ENCODE data around the gene FAM241A. TPM values are rescaled to one million over a fixed set of nuclear protein-coding genes. Genes with fewer than 3 reads are reported as not detected.
"Not testable (repeated sequence)": the region's sequence is repeated elsewhere in the genome, so short reads cannot be mapped to it uniquely, and the experiment has no call there.

Gene FAM241A
- total RNA-seq, 1 experiment from 2014 or later = 2.2 TPM

GRCh38 chr4:112111306-112111705 is 33.9 kb upstream of the FAM241A start:
- ChIA-PET POLR2A (ENCODE audit: unreplicated experiment) (no interaction called here), CTCF (no interaction called here)
- Histone ChIP-seq H3K4me3 (ENCODE audit: low read length) (no peak overlapping the region), H3K27ac (ENCODE audit: low read length) (no peak overlapping the region), H3K27me3 (ENCODE audit: low read length) (no peaks in the 10 kb centered on the region), H4K20me1 (ENCODE audit: low read length) (no peaks in the 10 kb centered on the region), H3K9me2 (replicated peaks; ENCODE audit: low read length) (no peaks in the 10 kb centered on the region), H2AFZ (ENCODE audit: low read length) (no peak overlapping the region), H3F3A (ENCODE audit: low read length, unreplicated experiment) (peaks cover 3% of the 10 kb centered on the region), H3K79me2 (ENCODE audit: low read length) (no peaks in the 10 kb centered on the region), H3K4me2 (ENCODE audit: low read length) (no peak overlapping the region), H3K4me1 (ENCODE audit: insufficient read depth, low read length) (peaks cover 46% of the 10 kb centered on the region), H3K9me3 (ENCODE audit: low read length) (no peaks in the 10 kb centered on the region), H3K36me3 (ENCODE audit: low read depth, low read length) (no peaks in the 10 kb centered on the region), H3K9ac (ENCODE audit: low read length) (no peak overlapping the region)
- no peak for ATAC-seq
- no peak for DNase-seq
- TF ChIP-seq EZH2phosphoT487 (IDR thresholded peaks at IDR 0.05; ENCODE audit: borderline replicate concordance, low read length) = no peak
- TF ChIP-seq EZH2 (IDR thresholded peaks at IDR 0.05; ENCODE audit: low read length, unreplicated experiment) = no peak
- TF ChIP-seq, protein P1, sequence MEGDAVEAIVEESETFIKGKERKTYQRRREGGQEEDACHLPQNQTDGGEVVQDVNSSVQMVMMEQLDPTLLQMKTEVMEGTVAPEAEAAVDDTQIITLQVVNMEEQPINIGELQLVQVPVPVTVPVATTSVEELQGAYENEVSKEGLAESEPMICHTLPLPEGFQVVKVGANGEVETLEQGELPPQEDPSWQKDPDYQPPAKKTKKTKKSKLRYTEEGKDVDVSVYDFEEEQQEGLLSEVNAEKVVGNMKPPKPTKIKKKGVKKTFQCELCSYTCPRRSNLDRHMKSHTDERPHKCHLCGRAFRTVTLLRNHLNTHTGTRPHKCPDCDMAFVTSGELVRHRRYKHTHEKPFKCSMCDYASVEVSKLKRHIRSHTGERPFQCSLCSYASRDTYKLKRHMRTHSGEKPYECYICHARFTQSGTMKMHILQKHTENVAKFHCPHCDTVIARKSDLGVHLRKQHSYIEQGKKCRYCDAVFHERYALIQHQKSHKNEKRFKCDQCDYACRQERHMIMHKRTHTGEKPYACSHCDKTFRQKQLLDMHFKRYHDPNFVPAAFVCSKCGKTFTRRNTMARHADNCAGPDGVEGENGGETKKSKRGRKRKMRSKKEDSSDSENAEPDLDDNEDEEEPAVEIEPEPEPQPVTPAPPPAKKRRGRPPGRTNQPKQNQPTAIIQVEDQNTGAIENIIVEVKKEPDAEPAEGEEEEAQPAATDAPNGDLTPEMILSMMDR (conservative IDR thresholded peaks at IDR 0.05; ENCODE audit: low read depth, low read length) = no peak
- BruUV-seq (replicated peaks) = no TSS peak
- intact Hi-C loops (cut with micrococcal nuclease) = no loop called here

DNA sequence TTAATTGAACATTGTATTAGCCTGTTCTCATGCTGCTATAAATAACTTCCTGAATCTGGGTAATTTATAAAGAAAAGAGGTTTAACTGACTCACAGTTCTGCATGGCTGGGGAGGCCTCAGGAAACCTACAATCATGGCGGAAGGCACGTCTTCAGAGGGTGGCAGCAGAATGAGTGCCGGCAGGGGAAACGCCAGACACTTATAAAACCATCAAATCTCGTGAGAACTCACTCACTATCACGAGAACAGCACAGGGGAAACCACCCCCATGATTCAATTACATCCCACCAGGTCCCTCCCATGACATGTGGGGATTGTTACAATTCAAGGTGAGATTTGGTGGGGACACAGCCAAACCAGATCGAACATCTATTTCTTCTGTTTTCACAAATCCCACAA is 33.2 kb upstream of the FAM241A start:
- DNase-seq; H3K9me3 ChIP-seq (ENCODE audit: low read length); H3K27me3 ChIP-seq (ENCODE audit: low read length); H3K36me3 ChIP-seq (ENCODE audit: low read depth, low read length); H4K20me1 ChIP-seq (ENCODE audit: low read length); CTCF ChIA-PET; BruUV-seq (replicated peaks); H3K4me3 ChIP-seq (ENCODE audit: low read length); H3F3A ChIP-seq (ENCODE audit: low read length, unreplicated experiment); H3K9me2 ChIP-seq (replicated peaks; ENCODE audit: low read length); ATAC-seq; H3K79me2 ChIP-seq (ENCODE audit: low read length): not testable (repeated sequence)
- H3K27ac ChIP-seq (ENCODE audit: low read length) = peak overlapping the region; percentile 98
- peak overlapping the region; percentile 68; the same call in 1 of the 2 replicates for H2AFZ ChIP-seq (ENCODE audit: low read length)
- intact Hi-C loops (cut with micrococcal nuclease) = loop anchor here (2.0 kb wide), 1 partner anchor 35 kb away; no protein-coding TSS in a partner anchor
- POLR2A ChIA-PET (ENCODE audit: unreplicated experiment) = interaction anchor here (0.7 kb wide), 1 partner anchor 126 kb away, joined by 5 read pairs; no protein-coding TSS in a partner anchor
- peak overlapping the region; percentile 76 for H3K9ac ChIP-seq (ENCODE audit: low read length)
- peaks cover 46% of the 10 kb centered on the region for H3K4me1 ChIP-seq (ENCODE audit: insufficient read depth, low read length)
- H3K4me2 ChIP-seq (ENCODE audit: low read length) = peak overlapping the region; percentile 80

DNA sequence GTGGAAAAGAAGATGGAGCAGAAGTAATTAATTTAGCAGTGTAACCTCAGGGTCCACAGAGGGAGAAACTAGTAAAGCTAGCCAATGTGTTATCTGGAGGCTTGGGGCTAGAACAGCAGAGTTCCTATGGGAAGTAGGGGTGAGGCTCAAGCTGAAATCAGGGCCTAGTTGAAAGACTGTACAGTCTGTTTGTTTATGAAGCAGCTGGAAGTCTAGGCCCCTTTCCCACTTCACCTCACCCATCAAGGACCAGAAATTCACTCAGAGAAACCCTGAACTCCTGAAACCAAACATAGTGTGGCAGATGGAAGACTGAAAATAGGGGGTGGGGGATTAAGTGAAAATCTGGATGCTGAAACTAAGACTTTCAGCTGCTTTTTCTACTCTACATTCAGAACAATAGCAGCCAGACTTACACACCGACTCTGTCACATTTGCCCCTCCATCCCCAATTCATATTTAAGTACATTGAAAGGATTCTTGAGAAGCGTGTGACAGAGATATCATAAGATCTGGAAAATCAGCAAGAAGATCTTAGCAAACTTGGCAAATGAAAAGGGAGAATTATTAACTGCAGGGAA is 32.6 kb upstream of the FAM241A start:
- peak overlapping the region; percentile 76 for H3K9ac ChIP-seq (ENCODE audit: low read length)
- CTCF ChIA-PET = no interaction called here
- peaks cover 3% of the 10 kb centered on the region for H3F3A ChIP-seq (ENCODE audit: low read length, unreplicated experiment)
- H3K27ac ChIP-seq (ENCODE audit: low read length) = peak overlapping the region; percentile 98
- POLR2A ChIA-PET (ENCODE audit: unreplicated experiment) = interaction anchor here (0.7 kb wide), 1 partner anchor 126 kb away, joined by 5 read pairs; no protein-coding TSS in a partner anchor
- H3K4me2 ChIP-seq (ENCODE audit: low read length) = peak overlapping the region; percentile 80
- H4K20me1 ChIP-seq (ENCODE audit: low read length) = no peaks in the 10 kb centered on the region
- H3K9me3 ChIP-seq (ENCODE audit: low read length) = no peaks in the 10 kb centered on the region
- peak overlapping the region; percentile 68 for H2AFZ ChIP-seq (ENCODE audit: low read length)
- peak overlapping the region; percentile 45; the same call in 1 of the 2 replicates for H3K4me3 ChIP-seq (ENCODE audit: low read length)
- H3K36me3 ChIP-seq (ENCODE audit: low read depth, low read length) = no peaks in the 10 kb centered on the region
- no peak for TF ChIP-seq EZH2phosphoT487 (IDR thresholded peaks at IDR 0.05; ENCODE audit: borderline replicate concordance, low read length)
- TF ChIP-seq, protein P1 (conservative IDR thresholded peaks at IDR 0.05; ENCODE audit: low read depth, low read length) = no peak
- no peak for TF ChIP-seq EZH2 (IDR thresholded peaks at IDR 0.05; ENCODE audit: low read length, unreplicated experiment)
- DNase-seq = peak; percentile 6
- BruUV-seq (replicated peaks) = TSS peak; percentile 73
- ATAC-seq = peak; percentile 42
- intact Hi-C loops (cut with micrococcal nuclease) = loop anchor here (1.0 to 2.0 kb wide), 2 partner anchors 29 to 34 kb away; no protein-coding TSS in a partner anchor
- peaks cover 46% of the 10 kb centered on the region for H3K4me1 ChIP-seq (ENCODE audit: insufficient read depth, low read length)
- H3K79me2 ChIP-seq (ENCODE audit: low read length) = no peaks in the 10 kb centered on the region
- H3K9me2 ChIP-seq (replicated peaks; ENCODE audit: low read length) = no peaks in the 10 kb centered on the region
- no peaks in the 10 kb centered on the region for H3K27me3 ChIP-seq (ENCODE audit: low read length)
